Breast epithelium (tissue), 3 donors: ENCODE results near the gene SMIM1.

Source experiments
- POLR2AphosphoS5 ChIP-seq, 3 donors: sonication (generic); formaldehyde crosslinking; IDR thresholded peaks; one replicate each; pipeline ENCODE4 v1.6.1; 2017; ENCODE audit warnings: antibody characterized with exemption in 3 of 3
- TF ChIP-seq, protein P1 (sequence below), 3 donors: fragments of 450-650 bp; IDR thresholded peaks; one replicate each; pipeline ENCODE4 v1.5.1; 2016 to 2017; ENCODE audit warnings: antibody characterized with exemption in 3 of 3, mild to moderate bottlenecking in 3 of 3, moderate library complexity in 3 of 3

DNA sequence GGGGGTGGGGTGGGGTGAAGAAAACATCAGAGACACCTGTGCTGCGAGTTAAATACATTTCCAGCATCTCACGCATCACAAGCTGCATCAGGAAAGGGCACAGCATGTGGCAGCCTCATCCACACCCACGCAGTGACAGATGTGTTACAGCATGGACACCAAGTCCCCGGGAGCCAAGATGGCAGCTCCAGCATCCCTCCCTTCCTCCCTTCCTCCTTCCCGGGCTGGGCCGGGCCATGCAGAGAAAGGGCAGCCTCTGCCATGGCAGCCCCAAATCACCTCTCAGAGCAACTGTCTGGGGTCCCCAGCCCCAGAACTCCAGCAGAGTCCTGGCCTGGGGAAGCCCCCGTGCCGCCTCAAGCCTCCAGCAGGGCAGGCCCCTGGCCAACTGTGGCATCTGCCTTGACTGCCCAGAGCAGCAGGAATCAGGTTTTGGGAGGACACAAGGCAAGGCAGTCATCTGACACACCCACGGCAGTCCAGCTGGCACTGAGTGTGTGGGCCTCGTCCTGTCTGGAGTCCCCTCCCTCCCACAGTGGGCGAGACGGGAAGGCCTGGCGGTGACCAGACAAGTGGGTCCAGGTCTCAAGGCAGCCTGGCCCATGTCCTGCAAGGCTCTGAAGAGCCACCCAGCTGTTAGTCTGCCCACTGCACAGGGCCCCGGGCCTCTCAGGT lies 6.2 kb downstream of the SMIM1 start:
- TF ChIP-seq, protein P1, sequence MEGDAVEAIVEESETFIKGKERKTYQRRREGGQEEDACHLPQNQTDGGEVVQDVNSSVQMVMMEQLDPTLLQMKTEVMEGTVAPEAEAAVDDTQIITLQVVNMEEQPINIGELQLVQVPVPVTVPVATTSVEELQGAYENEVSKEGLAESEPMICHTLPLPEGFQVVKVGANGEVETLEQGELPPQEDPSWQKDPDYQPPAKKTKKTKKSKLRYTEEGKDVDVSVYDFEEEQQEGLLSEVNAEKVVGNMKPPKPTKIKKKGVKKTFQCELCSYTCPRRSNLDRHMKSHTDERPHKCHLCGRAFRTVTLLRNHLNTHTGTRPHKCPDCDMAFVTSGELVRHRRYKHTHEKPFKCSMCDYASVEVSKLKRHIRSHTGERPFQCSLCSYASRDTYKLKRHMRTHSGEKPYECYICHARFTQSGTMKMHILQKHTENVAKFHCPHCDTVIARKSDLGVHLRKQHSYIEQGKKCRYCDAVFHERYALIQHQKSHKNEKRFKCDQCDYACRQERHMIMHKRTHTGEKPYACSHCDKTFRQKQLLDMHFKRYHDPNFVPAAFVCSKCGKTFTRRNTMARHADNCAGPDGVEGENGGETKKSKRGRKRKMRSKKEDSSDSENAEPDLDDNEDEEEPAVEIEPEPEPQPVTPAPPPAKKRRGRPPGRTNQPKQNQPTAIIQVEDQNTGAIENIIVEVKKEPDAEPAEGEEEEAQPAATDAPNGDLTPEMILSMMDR (IDR thresholded peaks at IDR 0.05), result no peak
- no peak for TF ChIP-seq POLR2AphosphoS5 (IDR thresholded peaks at IDR 0.05)
